HG03575 (cell line): ENCODE measurements around the gene LACC1.
A peak's percentile ranks its signal among the peaks of the same experiment; 100 is the strongest.

ENCODE experiments used
- ATAC-seq: cut with Tn5 transposase; IDR thresholded peaks from one replicate; pipeline ENCODE4 v1.9.1; 2021; ENCODE audit not compliant: unreplicated experiment, insufficient number of reproducible peaks, low FRiP score; ENCODE audit errors: extremely low read depth

The LACC1 gene

DNA sequence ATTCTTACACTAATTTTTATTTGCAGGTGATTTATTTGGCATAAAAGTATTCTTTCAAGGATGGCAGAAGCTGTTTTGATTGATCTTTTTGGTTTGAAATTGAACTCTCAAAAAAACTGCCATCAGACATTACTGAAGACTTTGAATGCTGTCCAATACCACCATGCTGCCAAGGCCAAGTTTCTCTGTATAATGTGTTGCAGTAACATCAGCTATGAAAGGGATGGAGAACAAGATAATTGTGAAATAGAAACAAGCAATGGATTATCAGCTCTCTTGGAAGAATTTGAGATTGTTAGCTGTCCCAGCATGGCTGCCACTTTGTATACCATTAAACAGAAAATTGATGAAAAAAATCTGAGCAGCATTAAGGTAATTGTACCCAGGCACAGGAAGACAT is 1.2 kb downstream of the LACC1 start:
- no peak for ATAC-seq

DNA sequence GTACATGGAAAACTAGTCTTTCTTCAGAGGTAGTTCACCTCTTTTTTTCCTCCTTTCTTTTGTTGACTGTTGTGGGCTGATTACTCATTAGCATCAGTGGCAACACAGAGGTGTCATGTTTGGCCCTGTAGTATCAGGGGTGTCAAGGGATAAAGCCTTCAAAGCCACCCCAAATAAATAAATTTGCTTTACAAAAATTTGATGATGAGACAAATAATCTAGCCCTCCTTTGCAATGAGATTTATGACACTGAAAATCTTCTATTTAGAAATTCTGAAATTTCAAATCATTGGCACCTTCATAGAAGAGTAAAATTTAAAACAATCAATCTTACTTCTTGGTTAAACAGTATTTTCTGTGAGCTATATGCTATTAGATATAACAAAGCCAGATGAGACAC is 1.9 kb downstream of the LACC1 start:
- ATAC-seq = no peak

DNA sequence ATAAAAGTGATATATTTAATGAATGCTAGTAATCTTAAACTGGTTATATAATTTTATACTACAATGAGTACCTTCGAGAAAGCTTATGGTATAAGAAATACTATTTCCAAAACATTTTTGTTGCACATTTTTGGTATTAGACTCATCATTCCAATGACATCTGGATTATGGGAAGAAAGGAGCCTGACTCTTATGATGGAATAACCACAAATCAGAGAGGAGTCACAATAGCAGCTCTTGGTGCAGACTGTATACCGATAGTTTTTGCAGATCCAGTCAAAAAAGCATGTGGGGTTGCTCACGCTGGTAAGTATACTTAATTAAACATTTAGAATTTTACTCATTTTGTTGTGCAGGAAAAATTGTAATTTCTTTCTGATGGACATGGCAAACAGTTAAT is 3.9 kb downstream of the LACC1 start:
- no peak for ATAC-seq

DNA sequence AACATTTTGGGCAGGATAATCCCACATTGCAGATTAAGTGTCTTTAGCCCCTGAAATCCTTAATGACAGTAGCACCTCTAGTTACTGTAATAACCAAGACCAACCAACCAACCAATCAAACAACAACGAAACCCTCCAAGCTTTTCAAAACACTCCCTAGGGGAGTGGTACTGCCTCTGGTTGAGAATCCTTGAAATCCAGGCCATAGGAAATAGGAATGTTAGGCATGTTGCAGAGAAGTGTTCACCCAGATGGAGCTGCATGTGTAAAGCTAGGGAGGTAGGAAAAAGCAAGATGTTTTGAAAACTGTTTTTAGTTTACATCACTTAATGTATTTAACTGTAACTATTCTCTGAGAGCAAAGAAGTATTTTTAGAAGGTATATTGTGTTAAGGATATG is 4.5 kb downstream of the LACC1 start:
- no peak for ATAC-seq

DNA sequence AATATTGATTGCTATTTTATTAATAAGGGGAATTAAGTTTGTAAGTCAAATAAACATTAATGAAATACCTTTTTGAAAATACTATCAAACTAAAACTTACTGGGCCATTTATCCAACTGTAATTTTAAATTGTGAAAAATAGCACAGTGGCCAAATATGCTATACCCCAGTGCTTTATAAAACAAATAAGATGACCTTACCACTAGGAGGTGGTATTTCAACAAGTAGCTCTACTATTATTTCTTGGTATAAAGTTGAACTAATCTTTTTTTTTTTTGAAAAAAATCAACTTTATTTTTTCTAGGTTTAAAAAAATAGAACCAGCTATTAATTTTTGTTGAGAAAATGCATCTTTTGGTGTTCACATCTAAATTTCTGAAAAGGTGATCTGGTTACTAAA is 14.7 kb downstream of the LACC1 start:
- ATAC-seq = no peak

DNA sequence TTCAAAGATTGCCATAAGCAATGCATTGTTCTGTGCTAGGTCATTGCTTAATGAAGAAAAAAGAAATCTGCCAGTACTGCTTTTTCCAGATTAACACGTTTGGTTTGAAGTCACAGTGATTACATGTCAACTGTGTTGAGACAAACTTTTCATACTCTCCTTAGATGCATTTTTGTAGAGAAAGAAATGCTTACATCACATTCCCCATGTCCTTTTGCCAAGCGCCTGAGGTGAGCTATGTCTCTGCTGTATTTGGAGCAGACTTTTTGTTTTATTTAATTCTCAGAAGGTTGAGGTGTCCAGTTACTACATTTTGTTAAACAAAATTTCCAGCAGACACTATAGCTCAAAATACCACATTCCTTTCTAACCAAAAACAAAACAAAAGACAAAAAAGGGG is 16.2 kb downstream of the LACC1 start:
- no peak for ATAC-seq

DNA sequence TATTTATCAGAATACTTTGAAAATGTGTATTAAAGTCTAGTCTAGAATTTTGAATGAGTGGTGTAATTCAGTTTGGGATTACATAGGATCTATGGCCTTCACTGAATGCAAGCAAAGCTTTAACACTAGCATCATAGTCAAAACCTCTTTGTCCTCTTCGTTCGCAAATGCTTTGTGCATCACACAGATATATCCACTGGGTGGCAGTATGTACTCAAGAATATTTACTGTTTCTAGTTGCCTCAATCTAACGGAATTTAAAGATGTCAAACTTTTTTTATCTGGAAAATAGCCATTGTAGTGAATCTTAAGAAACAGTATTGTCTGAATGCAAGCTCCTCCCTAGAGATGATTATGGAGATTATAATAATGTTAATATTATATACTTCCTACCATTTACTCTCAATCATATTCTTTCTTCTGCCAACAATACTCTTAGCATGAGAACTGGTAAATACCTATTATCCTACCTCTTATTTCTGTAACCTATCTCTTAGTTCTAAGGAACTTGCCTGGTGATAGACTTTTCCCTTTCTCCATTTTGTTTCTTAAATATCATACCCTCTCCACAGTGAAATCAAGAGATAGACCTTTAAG is 25.8 kb downstream of the LACC1 start:
- ATAC-seq = no peak

DNA sequence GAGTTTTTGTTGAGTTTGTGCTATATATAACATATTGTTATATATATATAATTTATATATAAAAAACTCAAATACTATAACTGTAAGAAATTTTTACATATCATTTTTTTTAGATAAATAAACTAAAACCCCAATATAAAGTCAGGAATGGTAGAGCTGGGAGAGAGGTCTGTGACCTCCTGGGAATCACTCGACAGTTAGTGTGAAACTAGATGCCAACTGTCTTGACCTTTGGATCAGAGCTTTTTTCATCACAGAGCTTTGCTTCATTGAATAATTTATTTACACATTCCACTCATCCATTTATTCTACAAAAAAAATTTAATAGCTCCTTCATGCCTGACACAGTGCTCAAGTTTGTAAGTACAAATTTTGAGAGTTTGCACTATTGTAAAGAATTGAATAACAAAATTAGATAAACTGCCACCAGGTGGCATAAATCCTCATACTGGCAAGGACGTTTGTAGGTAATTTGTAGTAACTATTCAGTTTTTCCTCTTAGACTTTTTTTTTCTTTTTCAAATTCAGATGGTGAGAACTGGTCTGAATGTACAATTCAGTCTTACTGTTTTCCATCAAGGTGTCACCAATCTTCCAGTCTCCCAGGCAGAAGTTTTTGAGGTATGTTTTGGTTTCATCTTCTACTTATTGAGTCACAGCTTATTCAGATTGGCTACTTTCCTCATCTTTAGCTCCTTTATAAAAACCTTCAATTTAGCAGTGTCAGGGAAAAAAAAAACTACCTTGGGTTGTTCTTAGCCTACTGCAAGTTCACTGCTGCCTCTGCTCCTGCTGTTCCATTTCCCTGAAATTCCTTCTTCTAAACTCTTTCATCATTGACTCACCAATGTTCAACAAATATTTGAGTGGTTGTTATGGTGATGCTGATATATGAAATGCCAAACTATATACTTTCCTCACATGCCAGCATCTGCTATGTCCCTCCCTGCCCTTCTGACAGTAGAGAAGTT is 28.7 kb downstream of the LACC1 start:
- ATAC-seq = no peak

DNA sequence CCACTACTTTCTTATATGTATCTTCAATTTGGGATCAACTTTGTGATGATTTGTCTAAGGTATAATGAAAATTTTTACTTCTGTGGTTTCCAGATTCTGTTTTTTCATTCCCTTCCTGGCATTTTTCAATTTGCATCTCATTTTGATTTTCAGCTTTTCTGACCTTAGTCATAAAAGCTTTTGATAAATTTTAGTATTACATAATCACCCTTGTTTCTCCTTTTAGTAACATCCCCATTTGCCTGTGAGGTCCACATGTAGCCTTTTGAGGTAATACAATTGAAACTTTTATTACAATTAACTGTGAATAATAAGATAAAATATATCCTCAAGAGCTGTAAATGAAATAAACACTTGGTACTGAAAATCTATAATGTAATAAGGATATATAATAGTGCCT is 31.2 kb downstream of the LACC1 start:
- ATAC-seq = no peak

DNA sequence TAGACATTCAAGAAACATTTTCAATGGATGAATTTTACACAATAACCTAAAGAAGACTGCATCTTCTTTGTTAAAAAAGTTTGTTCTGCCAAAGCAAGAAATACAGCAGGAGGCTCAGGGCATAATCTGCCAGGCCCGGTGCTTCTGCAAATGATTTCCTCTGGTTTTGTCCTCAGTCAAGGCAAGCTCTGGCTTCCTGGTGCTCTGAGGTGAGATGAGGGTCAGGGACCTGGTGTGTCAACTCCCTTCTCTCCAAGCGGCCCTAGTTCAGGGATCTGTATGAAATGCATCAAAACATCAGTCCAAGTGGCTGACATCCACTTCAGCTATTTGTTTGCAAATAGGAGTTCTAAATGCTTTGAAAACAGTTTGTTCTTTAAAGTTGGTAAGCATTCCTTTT is 31.6 kb downstream of the LACC1 start:
- ATAC-seq = no peak

DNA sequence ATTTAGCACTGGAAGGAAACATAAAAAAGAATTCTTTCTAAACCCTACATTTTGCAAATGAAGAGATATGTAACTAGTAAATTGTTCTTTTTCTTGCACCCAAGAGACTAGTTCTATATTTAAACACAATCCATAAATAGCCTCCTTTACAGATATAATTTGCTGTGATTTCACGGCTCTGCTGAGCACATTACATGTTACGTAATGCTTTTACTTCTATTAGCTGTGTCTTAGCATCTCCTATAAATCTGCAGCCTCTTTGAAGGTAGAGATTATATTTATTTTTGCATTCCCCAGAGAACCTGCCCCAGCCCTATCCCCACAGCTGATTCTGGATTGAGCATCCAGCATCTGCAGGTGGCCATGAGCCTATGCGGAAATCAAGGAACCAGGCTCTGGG is 32.2 kb downstream of the LACC1 start:
- ATAC-seq = no peak

DNA sequence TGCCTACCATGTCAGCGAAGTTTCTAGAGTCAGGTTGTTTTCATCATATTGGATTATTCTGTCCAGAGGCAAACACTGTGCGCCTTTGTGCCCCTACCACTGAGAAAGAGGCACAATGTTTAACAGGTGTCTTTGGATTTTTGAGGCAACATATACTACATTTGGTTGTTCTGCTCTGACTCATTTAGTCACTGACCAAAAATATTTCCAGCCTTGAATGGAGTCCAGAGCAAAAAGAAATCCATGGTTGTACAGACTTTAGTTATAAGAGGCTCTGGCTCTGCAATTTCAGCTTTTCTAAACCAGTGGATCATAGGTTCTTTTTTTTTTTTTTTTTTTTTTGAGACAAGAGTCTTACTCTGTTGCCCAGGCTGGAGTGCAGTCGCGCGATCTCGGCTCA is 35.7 kb downstream of the LACC1 start:
- no peak for ATAC-seq

DNA sequence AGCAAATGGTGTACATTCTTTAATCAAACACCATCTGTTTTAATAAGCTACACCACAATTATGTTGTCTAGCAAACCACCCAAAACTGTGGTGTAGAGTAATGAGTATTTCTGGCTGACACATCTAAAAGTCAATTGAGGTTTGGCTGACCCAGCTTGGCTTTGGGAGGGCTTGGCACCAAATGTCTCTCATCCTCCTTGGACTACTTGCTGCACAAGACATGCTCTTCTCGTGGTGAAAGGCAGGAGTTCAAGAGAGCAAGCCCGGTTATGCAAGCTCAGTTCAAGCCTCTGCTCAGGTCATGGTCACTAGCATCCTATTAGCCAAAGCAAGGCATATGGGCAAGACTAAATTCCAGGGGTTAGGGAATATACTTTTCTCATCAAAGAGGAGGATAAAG is 37.1 kb downstream of the LACC1 start:
- ATAC-seq = no peak

DNA sequence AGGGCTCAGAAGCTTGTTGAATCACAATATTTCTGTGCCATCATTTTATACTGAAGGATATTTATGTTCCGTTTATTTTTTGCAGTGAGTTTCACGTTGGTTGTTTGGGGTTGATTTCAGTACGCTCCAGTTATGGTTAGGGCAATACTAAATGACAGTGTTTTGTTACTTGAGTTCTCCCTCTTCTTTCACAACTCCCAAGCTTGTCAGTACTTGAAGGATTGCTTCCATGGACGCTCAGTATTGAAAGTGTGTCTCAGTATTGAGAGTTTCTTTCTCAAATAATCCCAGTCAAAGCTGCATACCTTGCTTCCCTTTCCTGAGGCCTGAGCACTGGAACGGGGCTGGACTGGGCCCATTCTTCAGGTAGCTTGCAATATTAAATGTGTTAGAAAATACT is 38.9 kb downstream of the LACC1 start:
- no peak for ATAC-seq

DNA sequence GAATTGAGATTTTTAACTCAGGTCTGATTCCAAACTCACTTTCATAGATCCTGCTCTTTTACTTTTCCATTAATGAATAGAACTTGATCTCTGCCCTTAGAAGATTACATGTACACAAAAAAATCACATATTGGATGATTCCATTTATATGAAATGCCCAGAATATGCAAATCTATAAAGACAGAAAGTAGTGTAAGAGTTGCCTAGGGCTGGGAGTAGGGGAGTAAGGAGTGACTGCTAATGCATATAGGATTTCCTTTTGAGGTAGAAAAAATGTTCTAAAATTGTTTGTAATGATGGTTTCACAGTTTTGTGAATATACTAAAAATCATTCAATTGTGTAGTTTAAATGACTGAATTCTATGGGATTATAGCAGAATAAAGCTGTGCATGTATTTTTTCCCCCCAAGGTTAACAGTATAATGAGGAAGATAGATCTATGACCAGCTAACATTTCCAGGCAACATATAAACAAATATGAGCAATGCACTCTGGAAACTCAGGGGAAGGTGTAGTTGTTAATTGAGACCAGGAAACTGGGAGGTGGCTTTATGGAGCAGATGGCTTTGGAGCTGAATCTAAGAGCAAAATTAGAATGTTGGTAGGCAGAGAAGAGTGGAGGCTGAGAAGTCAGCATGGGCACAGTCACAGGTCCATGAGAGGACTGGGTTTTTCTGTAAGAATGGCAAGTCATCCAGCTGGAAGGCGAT is 41.4 kb downstream of the LACC1 start:
- ATAC-seq = no peak

DNA sequence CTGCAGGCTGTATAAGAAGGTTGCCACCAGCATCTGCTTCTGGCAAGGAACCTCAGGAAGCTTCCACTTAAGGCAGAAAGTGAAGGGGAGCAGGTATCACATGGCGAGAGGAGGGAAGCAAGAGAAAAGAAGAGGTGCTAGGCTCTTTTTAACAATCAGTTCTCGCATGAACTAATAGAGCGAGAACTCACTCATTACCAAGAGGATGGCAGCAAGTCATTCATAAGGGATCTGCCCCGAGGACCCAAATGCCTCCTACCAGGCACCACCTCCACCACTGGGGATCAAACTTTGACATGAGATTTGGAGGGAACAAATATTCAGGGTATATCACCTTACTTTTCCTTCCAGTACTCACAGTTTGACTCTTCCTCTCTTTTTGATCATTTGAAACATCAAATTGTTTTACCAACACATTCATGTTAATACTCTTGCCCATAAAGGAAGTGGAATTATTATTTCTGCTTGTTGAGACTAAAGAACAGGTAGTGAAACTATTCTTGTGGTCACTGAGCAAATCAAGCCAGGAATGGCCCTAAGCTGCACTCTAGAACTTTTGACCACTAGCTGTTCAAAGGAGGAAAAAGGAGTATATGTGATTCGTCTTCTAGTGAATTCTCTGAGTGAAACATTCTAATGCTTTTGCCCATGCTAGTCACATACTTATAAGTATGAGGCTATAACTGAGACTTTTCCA is 45.0 kb downstream of the LACC1 start:
- no peak for ATAC-seq

DNA sequence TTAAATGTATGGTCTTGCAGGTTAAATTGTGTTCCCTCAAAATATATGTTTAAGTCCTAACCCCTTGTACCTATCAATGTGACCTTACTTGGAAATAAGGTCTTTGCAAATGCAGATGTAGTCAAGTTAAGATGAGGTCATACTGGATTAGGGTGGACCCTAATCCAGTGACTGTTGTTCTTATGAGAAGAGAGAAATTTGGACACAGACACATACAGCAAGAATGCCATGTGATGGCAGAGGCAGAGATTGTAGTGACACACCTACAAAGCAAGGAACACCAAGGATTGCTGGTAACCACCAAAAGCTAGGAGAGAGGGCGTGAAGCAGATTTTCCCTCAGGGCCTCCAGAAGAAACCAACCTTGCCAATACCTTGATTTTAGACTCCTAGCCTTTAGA is 50.2 kb downstream of the LACC1 start:
- ATAC-seq = no peak

DNA sequence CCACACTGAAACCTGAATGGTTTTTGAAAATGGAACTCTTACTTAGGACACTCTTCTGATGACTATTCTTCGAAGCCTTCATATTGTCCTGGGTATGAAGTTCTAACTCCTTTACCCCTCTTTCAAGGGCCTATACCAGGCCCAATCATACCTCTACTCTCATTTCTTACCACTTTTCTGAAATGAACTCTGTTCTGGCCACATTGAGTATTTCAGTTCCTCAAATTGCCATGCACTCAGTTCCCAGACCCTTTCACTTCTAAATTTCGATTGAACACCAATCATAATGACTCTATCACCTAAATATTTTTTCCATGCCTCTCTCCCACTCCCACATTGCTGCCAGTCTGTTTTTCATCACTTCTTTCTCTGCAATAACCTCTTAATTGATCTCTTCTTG is 53.7 kb downstream of the LACC1 start:
- peak; percentile 98 for ATAC-seq

DNA sequence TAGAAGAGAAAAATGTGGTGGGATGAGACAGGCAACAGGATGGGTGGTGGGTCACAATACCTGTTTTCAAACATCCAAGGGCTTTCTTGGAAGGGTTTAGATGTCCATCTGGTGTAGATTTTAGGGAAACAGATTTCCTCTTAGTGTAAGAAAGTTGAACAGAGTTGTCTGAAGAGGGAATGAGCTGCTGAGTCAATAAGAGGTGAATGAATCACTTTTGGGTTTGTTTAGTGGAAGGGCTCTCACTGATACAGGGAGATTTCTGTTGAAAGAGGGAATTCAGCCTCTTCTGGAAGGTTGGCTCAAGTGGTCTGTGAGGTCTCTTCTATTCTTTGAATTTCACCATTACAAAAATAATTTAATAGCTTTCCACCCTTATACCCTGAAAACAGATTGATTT is 54.6 kb downstream of the LACC1 start:
- no peak for ATAC-seq
